Natural killer cell (primary cell): ENCODE measurements around the gene RYR3. TPM values are rescaled to one million over a fixed set of nuclear protein-coding genes. Genes with fewer than 3 reads are reported as not detected.

ENCODE experiments used
- ATAC-seq, 3 donors: fragments of 150-1000 bp in 2 of 3; fragments of 200-7000 bp in 1 of 3; cut with Tn5 transposase; 1 replicate in 1 of 3; 2 replicates in 2 of 3; pipeline ENCODE4 v1.10.0; 2021; ENCODE audit warnings: mild to moderate bottlenecking in 2 of 3, moderate library complexity in 2 of 3
- DNase-seq, 2 donors: peaks; one replicate each; pipeline versions ENCODE4 v3.0.0 to v3.0.0-alpha.2; 2013 to 2021; ENCODE audit warnings: mixed read lengths in 1 of 2
- H3K27ac ChIP-seq: one replicate; pipeline ENCODE4 v1.5.1; 2013; ENCODE audit warnings: mild to moderate bottlenecking, low read length
- H3K27me3 ChIP-seq: one replicate; pipeline ENCODE4 v1.6.1; 2013; ENCODE audit warnings: low read length; ENCODE audit not compliant: control insufficient read depth, insufficient read depth
- H3K36me3 ChIP-seq: one replicate; pipeline ENCODE4 v1.6.1; 2013; ENCODE audit warnings: low read length; ENCODE audit not compliant: control insufficient read depth, insufficient read depth
- H3K4me1 ChIP-seq: one replicate; pipeline ENCODE4 v1.6.1; 2013; ENCODE audit warnings: low read length; ENCODE audit not compliant: control insufficient read depth, insufficient read depth
- H3K4me3 ChIP-seq: one replicate; pipeline ENCODE4 v1.5.1; 2013; ENCODE audit warnings: low read length
- H3K9me3 ChIP-seq: one replicate; pipeline ENCODE4 v1.6.1; 2013; ENCODE audit warnings: low read length; ENCODE audit not compliant: control insufficient read depth, insufficient read depth
- H3K27ac Mint-ChIP-seq, 2 donors: one replicate each; pipeline ENCODE4 v1.8.0; 2022; ENCODE audit warnings: mild to moderate bottlenecking in 2 of 2, mixed read lengths in 2 of 2, moderate library complexity in 1 of 2
- H3K27me3 Mint-ChIP-seq, 2 donors: one replicate each; pipeline ENCODE4 v1.8.0; 2022; ENCODE audit warnings: low read depth in 2 of 2, mixed read lengths in 2 of 2
- H3K36me3 Mint-ChIP-seq: one replicate; pipeline ENCODE4 v1.8.0; 2022; ENCODE audit warnings: mixed read lengths
- H3K4me1 Mint-ChIP-seq, 2 donors: one replicate each; pipeline ENCODE4 v1.8.0; 2022; ENCODE audit warnings: mixed read lengths in 2 of 2
- H3K4me3 Mint-ChIP-seq: one replicate; pipeline ENCODE4 v1.8.0; 2022; ENCODE audit warnings: mild to moderate bottlenecking, moderate library complexity, mixed read lengths
- H3K9me3 Mint-ChIP-seq, 2 donors: one replicate each; pipeline ENCODE4 v1.8.0; 2022; ENCODE audit warnings: mixed read lengths in 2 of 2
- CTCF ChIP-seq: fragments of 200-600 bp; IDR thresholded peaks from one replicate; pipeline ENCODE4 v1.8.0; 2022; ENCODE audit warnings: antibody characterized with exemption
- WGBS: methylation state at CpG from one replicate; pipeline ENCODE4 v1.1.7; 2013; ENCODE audit warnings: missing lambda C conversion rate; ENCODE audit not compliant: insufficient coverage; 5-methylcytosine and 5-hydroxymethylcytosine counted together
- intact Hi-C: fragments of 100-400 bp; cut with micrococcal nuclease; formaldehyde crosslinking; loops from one replicate; pipeline ENCODE4 v1.14.2; 2022
- total RNA-seq, 4 donors: library from RNA; stranded (reverse); fragments of 120-200 nt in 1 of 4; gene quantifications; one replicate each; pipeline versions ENCODE4 v1.2.3 to v1.2.4, GENCODE V29; 2013 to 2022

The RYR3 gene
- total RNA-seq, 3 donors from 2014 or later (not counting 1 experiment from before 2014, with no cell fraction given) = 0.09 to 6.2 TPM; not detected in 1

DNA sequence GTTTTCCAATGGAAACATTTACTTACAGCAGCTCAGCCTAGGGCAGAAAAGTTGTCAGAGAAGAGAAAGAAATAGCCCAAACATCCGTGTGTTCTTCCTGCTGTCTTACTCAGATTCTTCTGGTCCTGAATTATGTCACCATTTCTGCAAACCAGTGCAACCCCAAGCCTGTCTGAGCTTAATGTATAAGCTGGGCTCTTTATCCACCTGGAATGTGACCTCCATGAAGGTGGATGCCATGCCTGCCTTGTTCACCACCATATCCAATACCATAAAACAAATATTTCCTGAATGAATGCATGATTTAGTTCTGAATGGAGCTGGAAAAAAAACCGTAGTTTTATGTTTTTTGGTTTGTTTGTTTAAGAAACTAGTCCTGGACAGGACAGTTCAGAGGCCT, 150.9 kb downstream of the RYR3 start:
- Histone ChIP-seq H3K4me1 (no peaks in the 10 kb centered on the region), H3K27me3 (no peaks in the 10 kb centered on the region), H3K4me3 (no peak overlapping the region), H3K36me3 (no peaks in the 10 kb centered on the region), H3K9me3 (no peaks in the 10 kb centered on the region), H3K27ac (no peak overlapping the region)
- Mint-ChIP-seq H3K9me3 (no peaks in the 10 kb centered on the region), H3K4me1 (no peaks in the 10 kb centered on the region), H3K4me3 (no peak overlapping the region), H3K27me3 (peaks cover 7 to 8% of the 10 kb centered on the region in 2 donors), H3K27ac (no peak overlapping the region), H3K36me3 (no peaks in the 10 kb centered on the region)
- no peak for DNase-seq
- intact Hi-C loops = no loop called here
- no peak for ATAC-seq
- TF ChIP-seq CTCF = no peak
- 88% methylated on average over 2 of the region's 2 CpGs for WGBS

DNA sequence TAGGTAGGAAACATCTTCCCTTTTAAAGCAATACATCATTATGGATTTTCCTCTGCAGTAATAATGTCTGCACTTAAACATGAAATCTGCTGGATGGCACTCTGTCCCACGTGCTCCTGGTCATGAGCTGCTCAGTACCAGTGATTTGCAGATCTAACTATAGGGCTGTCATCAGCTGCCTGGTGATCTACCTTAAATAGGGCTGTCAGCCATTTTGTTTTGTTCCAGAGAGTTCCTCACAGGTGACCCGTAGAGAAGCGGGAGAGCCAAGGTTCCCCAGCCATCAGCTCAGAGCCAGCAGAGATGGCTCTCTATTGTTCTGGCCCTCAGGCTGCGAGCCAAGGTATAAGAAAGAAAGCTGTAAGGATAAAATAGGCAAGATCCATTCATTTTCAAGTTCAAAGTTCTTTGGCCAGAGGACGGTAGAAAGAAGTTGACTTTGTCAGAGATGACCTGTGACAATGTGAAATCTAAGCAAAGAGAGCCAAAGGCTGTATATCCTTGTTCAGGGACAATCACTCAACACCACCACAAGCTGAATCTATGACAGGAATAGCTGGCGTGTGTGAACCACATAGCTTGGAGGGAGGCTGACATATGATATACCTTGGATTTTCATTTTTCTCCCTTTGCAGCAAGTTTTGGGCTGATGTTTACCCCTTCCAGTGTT, 156.5 kb downstream of the RYR3 start:
- Histone ChIP-seq H3K9me3 (no peaks in the 10 kb centered on the region), H3K27ac (no peak overlapping the region), H3K4me3 (no peak overlapping the region), H3K36me3 (no peaks in the 10 kb centered on the region), H3K4me1 (no peaks in the 10 kb centered on the region), H3K27me3 (no peaks in the 10 kb centered on the region)
- ATAC-seq (no peak), DNase-seq (no peak)
- no peak for TF ChIP-seq CTCF
- Mint-ChIP-seq H3K27ac (no peak overlapping the region), H3K4me3 (no peak overlapping the region), H3K9me3 (no peaks in the 10 kb centered on the region), H3K4me1 (no peaks in the 10 kb centered on the region), H3K36me3 (no peaks in the 10 kb centered on the region), H3K27me3 (peaks cover 6 to 7% of the 10 kb centered on the region in 2 donors)
- 74% methylated on average over 6 of the region's 6 CpGs for WGBS
- intact Hi-C loops = no loop called here

DNA sequence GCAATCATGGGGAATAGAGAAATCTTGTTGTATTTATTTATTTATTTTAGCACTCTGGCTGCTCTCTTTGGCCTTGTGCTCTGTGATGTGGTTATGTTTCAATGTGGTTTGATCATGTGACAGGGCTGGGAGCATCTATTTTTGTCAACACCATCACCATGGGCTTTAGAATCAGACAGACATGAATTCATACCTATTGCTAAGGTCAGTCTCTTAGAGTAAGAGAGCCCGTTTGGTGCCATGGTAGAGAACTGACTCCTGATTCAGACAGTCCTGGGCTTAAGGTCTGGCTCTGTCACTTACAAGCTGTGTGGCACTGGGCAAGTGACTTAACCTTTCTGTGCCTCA, 157.0 kb downstream of the RYR3 start:
- WGBS = 47% methylated on average over 1 of the region's 1 CpG
- Histone ChIP-seq H3K9me3 (no peaks in the 10 kb centered on the region), H3K4me1 (no peaks in the 10 kb centered on the region), H3K27me3 (no peaks in the 10 kb centered on the region), H3K36me3 (no peaks in the 10 kb centered on the region), H3K27ac (no peak overlapping the region), H3K4me3 (no peak overlapping the region)
- Mint-ChIP-seq H3K36me3 (no peaks in the 10 kb centered on the region), H3K27ac (no peak overlapping the region), H3K4me1 (no peaks in the 10 kb centered on the region), H3K9me3 (no peaks in the 10 kb centered on the region), H3K27me3 (peaks cover 7% of the 10 kb centered on the region in 2 donors), H3K4me3 (no peak overlapping the region)
- no peak for DNase-seq
- intact Hi-C loops = no loop called here
- no peak for ATAC-seq
- TF ChIP-seq CTCF = no peak

- H3K27ac ChIP-seq = no peak overlapping the region
- Mint-ChIP-seq H3K36me3 (no peaks in the 10 kb centered on the region), H3K9me3 (no peaks in the 10 kb centered on the region), H3K27ac (no peak overlapping the region), H3K4me3 (no peak overlapping the region), H3K27me3 (peaks cover 7 to 9% of the 10 kb centered on the region in 2 donors), H3K4me1 (no peaks in the 10 kb centered on the region)
- no peak overlapping the region for H3K4me3 ChIP-seq
- DNase-seq (no peak), ATAC-seq (no peak)
- WGBS = 92% methylated on average over 3 of the region's 3 CpGs
- TF ChIP-seq CTCF = no peak
- intact Hi-C loops = no loop called here
- H3K36me3 ChIP-seq = no peaks in the 10 kb centered on the region
- no peaks in the 10 kb centered on the region for H3K27me3 ChIP-seq
- H3K9me3 ChIP-seq = no peaks in the 10 kb centered on the region
- no peaks in the 10 kb centered on the region for H3K4me1 ChIP-seq
Observed at GRCh38 chr15:33468740-33469139, 158.0 kb downstream of the RYR3 start.
